ENCODE measurements around the gene ASB4. TPM values are rescaled to one million over a fixed set of nuclear protein-coding genes. Genes with fewer than 3 reads are reported as not detected.
"Not testable (repeated sequence)": the region's sequence is repeated elsewhere in the genome, so short reads cannot be mapped to it uniquely, and the experiment has no call there.

ASB4 gene
- total RNA-seq, 2 donors from 2014 or later: not detected

GRCh38 chr7:95547361-95548348 lies 61.9 kb downstream of the ASB4 start:
- ATAC-seq (no peak), DNase-seq (no peak)
- no peaks in the 10 kb centered on the region for H3K27me3 ChIP-seq
- H3K9me3 ChIP-seq: no peaks in the 10 kb centered on the region
- H3K4me1 ChIP-seq: peaks cover 68% of the 10 kb centered on the region
- TF ChIP-seq, protein P1, sequence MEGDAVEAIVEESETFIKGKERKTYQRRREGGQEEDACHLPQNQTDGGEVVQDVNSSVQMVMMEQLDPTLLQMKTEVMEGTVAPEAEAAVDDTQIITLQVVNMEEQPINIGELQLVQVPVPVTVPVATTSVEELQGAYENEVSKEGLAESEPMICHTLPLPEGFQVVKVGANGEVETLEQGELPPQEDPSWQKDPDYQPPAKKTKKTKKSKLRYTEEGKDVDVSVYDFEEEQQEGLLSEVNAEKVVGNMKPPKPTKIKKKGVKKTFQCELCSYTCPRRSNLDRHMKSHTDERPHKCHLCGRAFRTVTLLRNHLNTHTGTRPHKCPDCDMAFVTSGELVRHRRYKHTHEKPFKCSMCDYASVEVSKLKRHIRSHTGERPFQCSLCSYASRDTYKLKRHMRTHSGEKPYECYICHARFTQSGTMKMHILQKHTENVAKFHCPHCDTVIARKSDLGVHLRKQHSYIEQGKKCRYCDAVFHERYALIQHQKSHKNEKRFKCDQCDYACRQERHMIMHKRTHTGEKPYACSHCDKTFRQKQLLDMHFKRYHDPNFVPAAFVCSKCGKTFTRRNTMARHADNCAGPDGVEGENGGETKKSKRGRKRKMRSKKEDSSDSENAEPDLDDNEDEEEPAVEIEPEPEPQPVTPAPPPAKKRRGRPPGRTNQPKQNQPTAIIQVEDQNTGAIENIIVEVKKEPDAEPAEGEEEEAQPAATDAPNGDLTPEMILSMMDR (IDR thresholded peaks at IDR 0.05): no peak
- 37 to 43% methylated on average over 6 of the region's 6 CpGs for WGBS, 2 donors
- peak overlapping the region; percentile 35 to 99 (median 96) for H3K27ac ChIP-seq
- intact Hi-C loops (cut with DNase I): no loop called here
- H3K4me3 ChIP-seq: no peak overlapping the region
- H3K36me3 ChIP-seq (replicated peaks in 1 of 2; ENCODE audit: insufficient read depth in 1 of 2, low read depth in 2 of 2): no peaks in the 10 kb centered on the region

GRCh38 chr7:95549818-95550529 lies 64.2 kb downstream of the ASB4 start:
- 6 to 9% methylated on average over 6 of the region's 6 CpGs for WGBS, 2 donors
- Histone ChIP-seq H3K9me3 (no peaks in the 10 kb centered on the region), H3K27ac (peak overlapping the region; percentile 94 to 99 (median 96)), H3K4me1 (peaks cover 70% of the 10 kb centered on the region), H3K36me3 (replicated peaks in 1 of 2; ENCODE audit: insufficient read depth in 1 of 2, low read depth in 2 of 2) (no peaks in the 10 kb centered on the region), H3K27me3 (no peaks in the 10 kb centered on the region), H3K4me3 (no peak overlapping the region)
- DNase-seq (peak; percentile 92 to 98 (median 97)), ATAC-seq (peak; percentile 95)
- intact Hi-C loops (cut with DNase I): no loop called here
- TF ChIP-seq, protein P1 (IDR thresholded peaks at IDR 0.05): no peak
- TF ChIP-seq POLR2A (IDR thresholded peaks at IDR 0.05): peak in 2 of 3 donors; percentile 59 to 68

- no peak for TF ChIP-seq POLR2A (IDR thresholded peaks at IDR 0.05)
- TF ChIP-seq, protein P1 (IDR thresholded peaks at IDR 0.05): no peak
- Histone ChIP-seq H3K9me3 (no peaks in the 10 kb centered on the region), H3K36me3 (replicated peaks in 1 of 2; ENCODE audit: insufficient read depth in 1 of 2, low read depth in 2 of 2) (no peaks in the 10 kb centered on the region), H3K4me1 (peaks cover 67% of the 10 kb centered on the region), H3K4me3 (no peak overlapping the region), H3K27me3 (no peaks in the 10 kb centered on the region), H3K27ac (peak overlapping the region; percentile 94 to 99 (median 96))
- DNase-seq (peak in 3 of 4 donors; percentile 21 to 28 (median 25)), ATAC-seq (peak; percentile 3)
- WGBS, 2 donors: 18 to 19% methylated on average over 4 of the region's 4 CpGs
- intact Hi-C loops (cut with DNase I): no loop called here
Measured at GRCh38 chr7:95550546-95550945, 64.8 kb downstream of the ASB4 start.

DNA sequence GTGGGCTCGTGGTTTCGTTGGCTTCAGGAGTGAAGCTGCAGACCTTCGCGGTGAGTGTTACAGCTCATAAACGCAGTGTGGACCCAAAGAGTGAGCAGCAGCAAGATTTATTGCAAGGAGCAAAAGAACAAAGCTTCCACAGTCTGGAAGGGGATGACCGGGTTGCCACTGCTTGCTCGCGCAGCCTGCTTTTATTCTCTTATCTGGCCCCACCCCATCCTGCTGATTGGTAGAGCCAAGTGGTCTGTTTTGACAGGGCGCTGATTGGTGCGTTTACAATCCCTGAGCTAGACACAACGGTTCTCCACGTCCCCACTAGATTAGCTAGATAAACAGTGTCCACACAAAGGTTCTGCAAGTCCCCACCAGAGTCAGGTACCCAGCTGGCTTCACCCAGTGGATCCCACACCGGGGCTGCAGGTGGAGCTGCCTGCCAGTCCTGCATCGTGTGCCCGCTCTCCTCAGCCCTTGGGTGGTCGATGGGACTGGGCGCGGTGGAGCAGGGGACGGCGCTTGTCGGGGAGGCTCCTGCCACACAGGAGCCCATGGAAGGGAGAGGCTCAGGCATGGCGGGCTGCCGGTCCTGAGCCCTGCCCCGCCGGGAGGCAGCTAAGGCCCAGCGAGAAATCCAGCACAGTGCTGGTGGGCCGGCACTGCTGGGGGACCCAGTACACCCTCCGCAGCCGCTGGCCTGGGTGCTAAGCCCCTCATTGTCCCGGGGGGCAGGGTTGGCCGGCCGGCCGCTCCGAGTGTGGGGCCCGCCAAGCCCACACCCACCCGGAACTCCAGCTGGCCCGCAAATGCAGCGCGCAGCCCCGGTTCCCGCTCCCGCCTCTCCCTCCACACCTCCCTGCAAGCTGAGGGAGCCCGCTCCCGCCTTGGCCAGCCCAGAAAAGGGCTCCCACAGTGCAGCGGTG lies 66.5 kb downstream of the ASB4 start:
- ATAC-seq; intact Hi-C loops (cut with DNase I); H3K4me3 ChIP-seq; H3K27me3 ChIP-seq; H3K36me3 ChIP-seq (replicated peaks in 1 of 2; ENCODE audit: insufficient read depth in 1 of 2, low read depth in 2 of 2); H3K27ac ChIP-seq; DNase-seq; H3K9me3 ChIP-seq: not testable (repeated sequence)
- H3K4me1 ChIP-seq: peaks cover 50% of the 10 kb centered on the region
- 86 to 88% methylated on average over 19 to 32 of the region's 45 CpGs for WGBS, 2 donors
